H1 (cell line): ENCODE measurements around the gene NKAIN4. TPM values are rescaled to one million over a fixed set of nuclear protein-coding genes. Genes with fewer than 3 reads are reported as not detected.
"Not testable (repeated sequence)": the region's sequence is repeated elsewhere in the genome, so short reads cannot be mapped to it uniquely, and the experiment has no call there.

Experiments
- CTCF ChIA-PET: fragments of 300-600 bp; sonication (Branson Sonifier 250); formaldehyde crosslinking; loops from one replicate; lab custom pipeline; 2021; ENCODE audit not compliant: partially characterized antibody; lab: Charles Lee
- POLR2A ChIA-PET: fragments of 300-600 bp; sonication (Branson Sonifier 250); formaldehyde crosslinking; loops from one replicate; lab custom pipeline; 2021; ENCODE audit warnings: inconsistent platforms; ENCODE audit not compliant: partially characterized antibody; lab: Charles Lee
- DNase-seq, 2 experiments: peaks; one replicate each; pipeline versions ENCODE4 v3.0.0 to v3.0.0-alpha.2; 2010 to 2022; ENCODE audit warnings: low spot score in 2 of 2, low read depth in 1 of 2, mixed read lengths in 1 of 2
- FAIRE-seq: peaks from 2 replicates; lab custom pipeline; 2011; peaks lifted over from hg19 to GRCh38; lab: Jason Lieb, UNC
- H2AFZ ChIP-seq: 2 replicates; pipeline ENCODE4 v1.8.1; 2012; ENCODE audit warnings: low read length, inconsistent platforms
- H2AK5ac ChIP-seq: 2 replicates; pipeline ENCODE4 v1.6.1; 2013; ENCODE audit warnings: low read depth, low read length
- H2BK120ac ChIP-seq: replicated peaks from 2 replicates; pipeline ENCODE3; 2013; ENCODE audit warnings: low read depth, low read length, inconsistent platforms
- H2BK12ac ChIP-seq: 2 replicates; pipeline ENCODE4 v1.6.1; 2013; ENCODE audit warnings: low read depth, low read length
- H2BK15ac ChIP-seq: 2 replicates; pipeline ENCODE4 v1.6.1; 2013; ENCODE audit warnings: low read length
- H2BK20ac ChIP-seq: 2 replicates; pipeline ENCODE4 v1.6.1; 2013; ENCODE audit warnings: low read length
- H2BK5ac ChIP-seq: 2 replicates; pipeline ENCODE4 v1.6.1; 2013; ENCODE audit warnings: low read depth, low read length
- H3K14ac ChIP-seq: 2 replicates; pipeline ENCODE4 v1.6.1; 2013; ENCODE audit warnings: inconsistent platforms; ENCODE audit not compliant: insufficient read length
- H3K18ac ChIP-seq: 2 replicates; pipeline ENCODE4 v1.6.1; 2013; ENCODE audit warnings: low read length; ENCODE audit errors: extremely low read depth
- H3K23ac ChIP-seq: 2 replicates; pipeline ENCODE4 v1.6.1; 2013; ENCODE audit warnings: inconsistent platforms; ENCODE audit not compliant: insufficient read length
- H3K23me2 ChIP-seq: 2 replicates; pipeline ENCODE4 v1.6.1; 2013; ENCODE audit warnings: low read depth, low read length
- H3K27ac ChIP-seq: 2 replicates; pipeline ENCODE4 v1.6.1; 2011; ENCODE audit warnings: low read depth, low read length, inconsistent platforms
- H3K27me3 ChIP-seq, 4 experiments: replicated peaks in 1 of 4; 1 replicate in 1 of 4; 2 replicates in 3 of 4; pipeline versions ENCODE4 v1.6.1 to v1.8.1; 2011 to 2013; ENCODE audit warnings: low read length in 3 of 4, mild to moderate bottlenecking in 3 of 4, inconsistent platforms in 2 of 4, mixed read lengths in 2 of 4, moderate library complexity in 1 of 4; ENCODE audit not compliant: control insufficient read depth in 3 of 4, insufficient read depth in 3 of 4; ENCODE audit errors: extremely low read depth in 1 of 4
- H3K36me3 ChIP-seq, 4 experiments: 2 replicates each; pipeline versions ENCODE4 v1.6.1 to v1.8.1; 2011 to 2013; ENCODE audit warnings: mild to moderate bottlenecking in 4 of 4, low read length in 3 of 4, moderate library complexity in 2 of 4, control low read depth in 1 of 4, inconsistent platforms in 1 of 4; ENCODE audit not compliant: insufficient read depth in 4 of 4, control insufficient read depth in 2 of 4
- H3K4ac ChIP-seq: replicated peaks from 2 replicates; pipeline ENCODE3; 2013; ENCODE audit warnings: low read length, low read depth, mixed read lengths, inconsistent platforms; ENCODE audit not compliant: insufficient read length
- H3K4me1 ChIP-seq, 4 experiments: replicated peaks in 1 of 4; 1 replicate in 1 of 4; 2 replicates in 3 of 4; pipeline versions ENCODE4 v1.6.1 to v1.8.1; 2011 to 2013; ENCODE audit warnings: low read length in 3 of 4, inconsistent platforms in 2 of 4, mixed read lengths in 1 of 4; ENCODE audit not compliant: insufficient read depth in 4 of 4, control insufficient read depth in 3 of 4
- H3K4me2 ChIP-seq, 2 experiments: 2 replicates each; pipeline versions ENCODE4 v1.6.1 to v1.8.1; 2011 to 2013; ENCODE audit warnings: low read depth in 2 of 2, low read length in 2 of 2, control low read depth in 1 of 2, inconsistent platforms in 1 of 2, mild to moderate bottlenecking in 1 of 2; ENCODE audit not compliant: insufficient read depth in 1 of 2
- H3K4me3 ChIP-seq, 4 experiments: fragments of 200-600, 300-600 bp in 1 of 4; sonication (generic), shearing (Covaris generic), sonication (Bioruptor Twin) in 1 of 4; 2 replicates each; pipeline versions ENCODE4 v1.5.1 to v1.8.1; 2011 to 2016; ENCODE audit warnings: low read length in 4 of 4, low read depth in 3 of 4, control low read depth in 2 of 4, inconsistent platforms in 2 of 4, mild to moderate bottlenecking in 2 of 4, mixed read lengths in 1 of 4, moderate library complexity in 1 of 4; ENCODE audit not compliant: insufficient read depth in 2 of 4; ENCODE audit errors: extremely low read depth in 1 of 4
- H3K56ac ChIP-seq: replicated peaks from 2 replicates; pipeline ENCODE3; 2013; ENCODE audit warnings: low read depth, mild to moderate bottlenecking, mixed read lengths, low read length, inconsistent platforms; ENCODE audit not compliant: insufficient read length
- H3K79me1 ChIP-seq: 2 replicates; pipeline ENCODE4 v1.6.1; 2013; ENCODE audit warnings: low read depth, low read length, control low read depth
- H3K79me2 ChIP-seq, 2 experiments: 2 replicates each; pipeline versions ENCODE4 v1.6.1 to v1.8.1; 2012 to 2013; ENCODE audit warnings: low read length in 2 of 2, mild to moderate bottlenecking in 2 of 2, inconsistent platforms in 1 of 2; ENCODE audit not compliant: insufficient read depth in 2 of 2, control insufficient read depth in 1 of 2
- H3K9ac ChIP-seq, 4 experiments: replicated peaks in 1 of 4; 1 replicate in 1 of 4; 2 replicates in 3 of 4; pipeline versions ENCODE4 v1.6.1 to v1.8.1; 2011 to 2013; ENCODE audit warnings: low read depth in 3 of 4, low read length in 3 of 4, control low read depth in 2 of 4, mild to moderate bottlenecking in 2 of 4, moderate library complexity in 2 of 4, inconsistent platforms in 1 of 4; ENCODE audit errors: extremely low read depth in 1 of 4
- H3K9me3 ChIP-seq, 2 experiments: 2 replicates each; pipeline versions ENCODE4 v1.6.1 to v1.8.1; 2012 to 2013; ENCODE audit warnings: mild to moderate bottlenecking in 2 of 2, moderate library complexity in 2 of 2, control low read depth in 1 of 2, inconsistent platforms in 1 of 2, low read depth in 1 of 2, low read length in 1 of 2, mixed read lengths in 1 of 2; ENCODE audit not compliant: insufficient read depth in 2 of 2
- H4K20me1 ChIP-seq, 2 experiments: replicated peaks in 1 of 2; 2 replicates each; pipeline versions ENCODE3 to v1.8.1; 2011 to 2013; ENCODE audit warnings: inconsistent platforms in 2 of 2, low read length in 2 of 2, mild to moderate bottlenecking in 1 of 2; ENCODE audit not compliant: insufficient read depth in 2 of 2, control insufficient read depth in 1 of 2
- H4K5ac ChIP-seq: 2 replicates; pipeline ENCODE4 v1.6.1; 2013; ENCODE audit warnings: low read length, low read depth, mixed read lengths, inconsistent platforms; ENCODE audit not compliant: insufficient read length
- H4K8ac ChIP-seq: 2 replicates; pipeline ENCODE4 v1.8.0; 2013; ENCODE audit warnings: mild to moderate bottlenecking, moderate library complexity, low read length, inconsistent platforms; ENCODE audit not compliant: insufficient read depth; ENCODE audit errors: extremely low read depth
- H4K91ac ChIP-seq: replicated peaks from 2 replicates; pipeline ENCODE3; 2013; ENCODE audit warnings: low read length, mixed read lengths, inconsistent platforms; ENCODE audit not compliant: insufficient read length
- WGBS, 2 experiments: shearing (Covaris generic) in 1 of 2; methylation state at CpG; one replicate each; pipeline versions ENCODE4 v1.1.6 to v1.1.7; 2013 to 2015; ENCODE audit warnings: low lambda C conversion rate in 2 of 2, mixed read lengths in 2 of 2, inconsistent platforms in 1 of 2, low coverage in 1 of 2, missing lambda C conversion rate in 1 of 2; ENCODE audit not compliant: insufficient replicate concordance in 2 of 2, insufficient coverage in 1 of 2, insufficient read length in 1 of 2; ENCODE audit errors: extremely low coverage in 1 of 2, missing lambda C conversion rate in 1 of 2; 5-methylcytosine and 5-hydroxymethylcytosine counted together
- polyA plus RNA-seq, 7 experiments: library from polyadenylated mRNA; depleted of rRNA in 3 of 7; stranded (reverse) in 5 of 7; unstranded in 2 of 7; fragments of >200 nt in 5 of 7; fragments of 200-250 nt in 2 of 7; gene quantifications; 1 replicate in 5 of 7; 2 replicates in 1 of 7; 4 replicates in 1 of 7; pipeline versions ENCODE4 v1.2.1 to v1.2.3, GENCODE V29; 2011 to 2013; ENCODE audit warnings: missing spikeins in 2 of 7, mixed read lengths in 2 of 7
- total RNA-seq: library from RNA; stranded (reverse); fragmentation: NEBNext Ultra II Directional; extraction: Animal tissue kit (Norgen Biotek cat#: 25700); gene quantifications from 2 replicates; pipeline ENCODE4 v1.2.1, GENCODE V29; 2021

Gene NKAIN4
- total and polyA plus RNA-seq, 2 of the 8 experiments (the other 6 are each of a cell fraction or from before 2014, with no cell fraction given): 6.9 to 17.0 TPM

GRCh38 chr20:63221400-63222053 lies 32.7 kb downstream of the NKAIN4 start:
- H3K56ac ChIP-seq, H4K5ac ChIP-seq, H4K20me1 ChIP-seq, H3K23ac ChIP-seq, H3K79me1 ChIP-seq, H2BK12ac ChIP-seq, H3K9ac ChIP-seq, H2AFZ ChIP-seq, DNase-seq, H2BK20ac ChIP-seq, H2BK120ac ChIP-seq, H4K8ac ChIP-seq, H3K23me2 ChIP-seq, H2AK5ac ChIP-seq, H3K4me3 ChIP-seq, H2BK5ac ChIP-seq, FAIRE-seq, H3K4me2 ChIP-seq, H3K14ac ChIP-seq, H3K27ac ChIP-seq, H3K9me3 ChIP-seq, H3K4ac ChIP-seq, H4K91ac ChIP-seq, H3K18ac ChIP-seq, H3K36me3 ChIP-seq, H3K27me3 ChIP-seq, H3K79me2 ChIP-seq: not testable (repeated sequence)
- 0 out of 2 replicates have a peak overlapping the region, but pooled peaks have one; percentile 46 for H2BK15ac ChIP-seq
- H3K4me1 ChIP-seq: peaks cover 0 to 11% (median 3%) of the 10 kb centered on the region in 4 experiments; a peak in 5 of 7 replicates
- ChIA-PET POLR2A (interaction anchor here (1.0 kb wide), 2 partner anchors 10 to 32 kb away, joined by 3 read pairs; partner anchors contain the start of gene NKAIN4), CTCF (interaction anchor here (0.8 to 3.1 kb wide), 7 partner anchors 9 to 136 kb away, joined by 3 to 18 read pairs (median 5); no protein-coding TSS in a partner anchor)
- 76% methylated on average over 12 of the region's 12 CpGs; no CpG with 5 or more reads in 1 of the 2 experiments for WGBS, 2 experiments
